GM12878 (cell line): ENCODE data around the gene PDE11A. TPM values are rescaled to one million over a fixed set of nuclear protein-coding genes. Genes with fewer than 3 reads are reported as not detected.

ENCODE experiments used
- ATAC-seq: fragments of 200-7000 bp; cut with Tn5 transposase; 3 replicates; pipeline ENCODE4 v1.9.1; 2020; ENCODE audit warnings: mild to moderate bottlenecking, moderate library complexity
- BruUV-seq: library from RNA; stranded (reverse); fragments of 400-500 nt; replicated peaks from 2 replicates; lab custom pipeline; 2021; lab: Mats Ljungman, UMichigan
- CTCF ChIA-PET: fragments of 300-600 bp; sonication (Branson Sonifier 250); formaldehyde crosslinking; extraction: SDS; loops from one replicate; lab custom pipeline; 2021; ENCODE audit warnings: inconsistent platforms; lab: Yijun Ruan, JAX
- POLR2A ChIA-PET: fragments of 350-600 bp; formaldehyde crosslinking; extraction: SDS; loops from one replicate; lab custom pipeline; 2021; ENCODE audit warnings: inconsistent platforms; lab: Charles Lee
- RAD21 ChIA-PET: fragments of 300-600 bp; sonication (Branson Sonifier 250); formaldehyde crosslinking; loops from one replicate; lab custom pipeline; 2023; ENCODE audit warnings: antibody characterized with exemption; ENCODE audit not compliant: unreplicated experiment; lab: Charles Lee
- SMC1A ChIA-PET: fragments of 300-600 bp; sonication (Branson Sonifier 250); formaldehyde crosslinking; loops from one replicate; lab custom pipeline; 2023; ENCODE audit not compliant: unreplicated experiment, uncharacterized antibody; lab: Charles Lee
- DNase-seq: peaks from one replicate; pipeline ENCODE4 v3.0.0-alpha.2; 2011; ENCODE audit warnings: low read depth, low spot score
- FAIRE-seq: peaks from 3 replicates; lab custom pipeline; 2011; peaks lifted over from hg19 to GRCh38; lab: Jason Lieb, UNC
- H2AFZ ChIP-seq: 2 replicates; pipeline ENCODE4 v1.6.0; 2011; ENCODE audit warnings: low read depth, low read length, control low read depth; ENCODE audit not compliant: control insufficient read depth
- H3K27ac ChIP-seq: 2 replicates; pipeline ENCODE4 v1.5.1; 2011; ENCODE audit warnings: control low read depth; ENCODE audit not compliant: control insufficient read depth, insufficient read depth
- H3K27me3 ChIP-seq, 2 experiments: replicated peaks in 1 of 2; 2 replicates each; pipeline versions ENCODE4 v1.6.0 to v1.6.1; 2011; ENCODE audit warnings: low read length in 1 of 2; ENCODE audit not compliant: control insufficient read depth in 2 of 2, insufficient read depth in 2 of 2
- H3K36me3 ChIP-seq, 2 experiments: 2 replicates each; pipeline ENCODE4 v1.5.1; 2011; ENCODE audit warnings: low read length in 1 of 2; ENCODE audit not compliant: control insufficient read depth in 2 of 2, insufficient read depth in 2 of 2
- H3K4me1 ChIP-seq: 2 replicates; pipeline ENCODE4 v1.6.1; 2011; ENCODE audit warnings: mild to moderate bottlenecking, low read length, moderate library complexity, mixed read lengths; ENCODE audit not compliant: control insufficient read depth, insufficient read depth
- H3K4me2 ChIP-seq: 2 replicates; pipeline ENCODE4 v1.6.0; 2011; ENCODE audit warnings: control low read depth; ENCODE audit not compliant: control insufficient read depth, insufficient read depth
- H3K4me3 ChIP-seq: fragments of 200-600 bp; sonication (generic); 2 replicates; pipeline ENCODE4 v1.5.1; 2016
- H3K79me2 ChIP-seq: 2 replicates; pipeline ENCODE4 v1.6.0; 2011; ENCODE audit warnings: low read length; ENCODE audit not compliant: control insufficient read depth, insufficient read depth
- H3K9ac ChIP-seq: 2 replicates; pipeline ENCODE4 v1.8.0; 2011; ENCODE audit warnings: low read length, control low read depth, mixed read lengths; ENCODE audit not compliant: control insufficient read depth, insufficient read depth
- H3K9me3 ChIP-seq: replicated peaks from 3 replicates; pipeline ENCODE4 v1.5.1; 2011; ENCODE audit warnings: mild to moderate bottlenecking, low read length; ENCODE audit not compliant: control insufficient read depth, insufficient read depth
- H4K20me1 ChIP-seq: 2 replicates; pipeline ENCODE4 v1.6.0; 2011; ENCODE audit not compliant: control insufficient read depth, insufficient read depth
- BACH1 ChIP-seq: fragments of 450-650 bp; IDR thresholded peaks from 2 replicates; pipeline ENCODE4 v1.6.1; 2017; ENCODE audit warnings: mild to moderate bottlenecking, borderline replicate concordance
- BCL11A ChIP-seq: IDR thresholded peaks from 2 replicates; pipeline ENCODE4 v1.6.1; 2011; ENCODE audit warnings: low read depth, low read length
- BHLHE40 ChIP-seq, 2 experiments: fragments of 450-650 bp in 1 of 2; IDR thresholded peaks; 2 replicates each; pipeline ENCODE4 v1.6.1; 2011 to 2017; ENCODE audit warnings: low read depth in 2 of 2, borderline replicate concordance in 1 of 2, improper control_type of control experiment in 1 of 2, low read length in 1 of 2, mild to moderate bottlenecking in 1 of 2
- ELK1 ChIP-seq: IDR thresholded peaks from 2 replicates; pipeline ENCODE4 v1.6.1; 2012; ENCODE audit warnings: low read depth, low read length, improper control_type of control experiment
- KDM1A ChIP-seq: fragments of 200-600 bp; sonication (generic); IDR thresholded peaks from 2 replicates; pipeline ENCODE4 v1.6.1; 2016; ENCODE audit warnings: borderline replicate concordance
- NRF1 ChIP-seq: conservative IDR thresholded peaks from 2 replicates; pipeline ENCODE4 v1.6.1; 2011; ENCODE audit warnings: mild to moderate bottlenecking, low read depth, low read length, improper control_type of control experiment
- RELA ChIP-seq: fragments of 450-650 bp; IDR thresholded peaks from 2 replicates; pipeline ENCODE4 v1.8.0; 2014; ENCODE audit warnings: borderline replicate concordance; ENCODE audit not compliant: partially characterized antibody
- TBL1XR1 ChIP-seq: IDR thresholded peaks from 2 replicates; pipeline ENCODE4 v1.6.1; 2012; ENCODE audit warnings: low read depth, low read length, improper control_type of control experiment
- WRNIP1 ChIP-seq: IDR thresholded peaks from 2 replicates; pipeline ENCODE4 v1.6.1; 2011; ENCODE audit warnings: low read depth, low read length, improper control_type of control experiment, borderline replicate concordance
- ZNF274 ChIP-seq: IDR thresholded peaks from one replicate; pipeline ENCODE4 v1.8.0; 2011; ENCODE audit not compliant: insufficient read length, insufficient read depth
- WGBS: methylation state at CpG from one replicate; pipeline ENCODE4 v1.1.6; 2016; ENCODE audit warnings: low lambda C conversion rate; ENCODE audit not compliant: insufficient replicate concordance, insufficient coverage; ENCODE audit errors: missing lambda C conversion rate; 5-methylcytosine and 5-hydroxymethylcytosine counted together
- in situ Hi-C: fragments of 300-500 bp; cut with MboI; formaldehyde crosslinking; loops from 9 replicates; pipeline ENCODE4 v1.14.3; 2018; ENCODE audit warnings: mixed read lengths
- intact Hi-C: fragments of 100-400 bp; cut with micrococcal nuclease; formaldehyde crosslinking; loops from one replicate; pipeline ENCODE4 v1.14.2; 2022; ENCODE audit not compliant: unreplicated experiment
- polyA plus RNA-seq, 11 experiments: library from polyadenylated mRNA; depleted of rRNA in 4 of 11; unstranded in 6 of 11; stranded (reverse) in 5 of 11; fragments of >200 nt; fragmentation: Nextera tagmentation in 4 of 11; fragmentation: Illumina TruSeq in 1 of 11; extraction: Ambion mirVana in 4 of 11; extraction: Trizol in 1 of 11; gene quantifications; 1 replicate in 1 of 11; 2 replicates in 10 of 11; pipeline versions ENCODE4 v1.2.1 to v1.2.3, GENCODE V29; 2011 to 2016; ENCODE audit warnings: inconsistent platforms in 2 of 11, missing spikeins in 2 of 11, low read depth in 1 of 11
- total RNA-seq, 4 experiments: library from RNA; depleted of rRNA in 3 of 4; stranded (reverse); fragments of >200 nt in 3 of 4; fragmentation: Illumina TruSeq in 1 of 4; extraction: Trizol in 1 of 4; gene quantifications; 2 replicates each; pipeline versions ENCODE4 v1.2.1 to v1.2.3, GENCODE V29; 2013 to 2021
- TF ChIP-seq, protein P1 (sequence below): IDR thresholded peaks from 2 replicates; pipeline ENCODE4 v1.6.1; 2011; ENCODE audit warnings: low read depth, low read length, improper control_type of control experiment, borderline replicate concordance

PDE11A gene
- total and polyA plus RNA-seq, 10 of the 15 experiments (the other 5 are each of a cell fraction or from before 2014, with no cell fraction given): 0.01 to 0.17 (median 0.06) TPM; not detected in 5

DNA sequence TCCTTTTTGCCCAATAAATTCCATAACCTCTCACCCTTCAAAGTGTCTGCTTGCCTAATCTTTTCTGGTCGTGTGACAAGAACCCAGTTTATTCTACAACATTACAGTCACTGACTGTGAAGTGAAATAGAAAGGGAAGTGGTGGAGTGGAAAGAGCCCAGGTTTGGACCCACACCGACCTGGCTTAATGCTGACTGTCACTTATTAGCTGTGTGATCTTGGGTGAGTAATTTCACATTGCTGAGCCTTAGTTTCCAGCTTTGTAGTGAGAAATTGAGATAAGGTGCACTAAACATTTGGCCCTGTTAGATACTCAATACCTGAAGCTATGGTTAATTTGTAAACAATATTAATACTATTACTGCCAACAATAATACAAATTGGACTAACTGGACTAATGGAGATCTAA lies 388.9 kb downstream of the PDE11A start (continued):
- TF ChIP-seq TBL1XR1: no peak

- DNase-seq (no peak), FAIRE-seq (no peak), ATAC-seq (no peak)
- intact Hi-C loops (no loop called here), in situ Hi-C loops (no loop called here)
- WGBS: 68% methylated on average over 9 of the region's 9 CpGs
- TF ChIP-seq BACH1: no peak
- TF ChIP-seq BCL11A: no peak
- TF ChIP-seq WRNIP1: no peak
- TF ChIP-seq ELK1: no peak
- TF ChIP-seq ZNF274: no peak
- no peak for TF ChIP-seq KDM1A
- TF ChIP-seq BHLHE40 (IDR thresholded peaks at IDR 0.05; ENCODE audit: borderline replicate concordance in 1 of 2, low read depth in 2 of 2, low read length in 1 of 2): no peak
- no peak for TF ChIP-seq NRF1
- TF ChIP-seq RELA: no peak
- TF ChIP-seq, protein P1, sequence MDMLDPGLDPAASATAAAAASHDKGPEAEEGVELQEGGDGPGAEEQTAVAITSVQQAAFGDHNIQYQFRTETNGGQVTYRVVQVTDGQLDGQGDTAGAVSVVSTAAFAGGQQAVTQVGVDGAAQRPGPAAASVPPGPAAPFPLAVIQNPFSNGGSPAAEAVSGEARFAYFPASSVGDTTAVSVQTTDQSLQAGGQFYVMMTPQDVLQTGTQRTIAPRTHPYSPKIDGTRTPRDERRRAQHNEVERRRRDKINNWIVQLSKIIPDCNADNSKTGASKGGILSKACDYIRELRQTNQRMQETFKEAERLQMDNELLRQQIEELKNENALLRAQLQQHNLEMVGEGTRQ: no peak
- ChIA-PET RAD21 (no interaction called here), CTCF (no interaction called here), POLR2A (no interaction called here), SMC1A (no interaction called here)
- Histone ChIP-seq H3K9me3 (no peaks in the 10 kb centered on the region), H4K20me1 (no peaks in the 10 kb centered on the region), H3K4me3 (no peak overlapping the region), H3K9ac (no peak overlapping the region), H3K4me2 (no peak overlapping the region), H3K4me1 (no peaks in the 10 kb centered on the region), H3K27ac (no peak overlapping the region), H2AFZ (no peak overlapping the region), H3K36me3 (no peaks in the 10 kb centered on the region), H3K79me2 (no peaks in the 10 kb centered on the region), H3K27me3 (no peaks in the 10 kb centered on the region)
- no TSS peak for BruUV-seq
Measured at GRCh38 chr2:177682836-177683660, 389.5 kb downstream of the PDE11A start.
